ENCODE data around the gene ADRM1.

Gene ADRM1

DNA sequence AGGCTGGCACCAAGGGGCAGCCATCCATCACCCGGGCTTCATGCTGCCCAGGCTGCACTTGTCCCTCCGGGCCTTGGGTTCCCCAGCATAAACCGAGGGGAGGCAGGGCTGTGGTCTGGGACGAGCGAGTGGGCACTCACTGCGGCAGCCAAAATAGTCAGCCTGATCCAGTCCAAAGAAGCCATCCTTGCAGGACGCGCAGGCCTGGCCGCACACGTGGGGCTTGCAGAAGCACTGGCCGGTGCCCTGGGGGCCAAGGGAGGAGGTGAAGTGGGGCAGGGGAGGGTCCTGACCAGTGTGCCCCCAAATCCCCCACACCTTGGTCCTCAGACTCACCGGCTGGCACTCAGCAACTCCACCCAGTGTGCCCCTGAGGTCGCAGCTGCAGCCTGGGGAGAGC lies 32.1 kb downstream of the ADRM1 start:
- in situ Hi-C loops (cut with HindIII; ENCODE audit: low sequenced_read_pairs) = no loop called here

DNA sequence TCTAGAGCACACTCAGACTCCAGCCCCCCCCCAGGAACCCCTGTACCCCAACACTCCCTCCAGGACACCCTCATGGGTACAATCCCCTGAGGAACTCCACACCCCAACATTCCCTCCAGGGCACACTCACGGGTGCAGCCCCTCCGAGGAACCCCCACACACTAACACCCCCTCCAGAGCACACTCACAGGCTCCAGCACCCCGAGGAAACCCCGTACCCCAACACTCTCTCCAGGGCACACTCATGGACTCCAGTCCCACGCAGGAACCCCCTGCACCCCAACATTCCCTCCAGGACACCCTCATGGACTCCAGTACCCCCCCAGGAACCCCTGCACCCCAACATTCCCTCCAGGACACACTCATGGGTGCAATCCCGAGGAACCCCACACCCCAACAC lies 32.7 kb downstream of the ADRM1 start:
- in situ Hi-C loops (cut with HindIII; ENCODE audit: low sequenced_read_pairs) = no loop called here

DNA sequence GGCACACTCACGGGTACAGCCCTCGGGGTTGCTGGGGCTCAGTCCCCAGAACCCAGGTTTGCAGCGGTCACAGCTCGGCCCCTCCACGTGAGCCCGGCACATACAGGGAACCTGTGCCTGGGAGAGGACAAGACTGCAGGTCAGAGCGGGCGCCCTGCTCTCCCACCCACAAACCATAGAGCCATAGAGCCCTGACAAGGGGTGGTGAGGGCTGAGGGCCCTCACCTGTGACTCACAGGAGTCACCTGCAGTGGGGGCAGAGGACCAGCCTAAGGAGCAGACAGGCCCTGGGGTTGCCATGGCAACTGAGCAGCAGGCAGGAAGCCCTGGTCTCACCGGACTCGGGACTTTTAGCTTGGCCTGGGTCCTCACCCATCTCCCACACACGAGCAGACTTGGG lies 33.5 kb downstream of the ADRM1 start:
- in situ Hi-C loops (cut with HindIII; ENCODE audit: low sequenced_read_pairs) = no loop called here

DNA sequence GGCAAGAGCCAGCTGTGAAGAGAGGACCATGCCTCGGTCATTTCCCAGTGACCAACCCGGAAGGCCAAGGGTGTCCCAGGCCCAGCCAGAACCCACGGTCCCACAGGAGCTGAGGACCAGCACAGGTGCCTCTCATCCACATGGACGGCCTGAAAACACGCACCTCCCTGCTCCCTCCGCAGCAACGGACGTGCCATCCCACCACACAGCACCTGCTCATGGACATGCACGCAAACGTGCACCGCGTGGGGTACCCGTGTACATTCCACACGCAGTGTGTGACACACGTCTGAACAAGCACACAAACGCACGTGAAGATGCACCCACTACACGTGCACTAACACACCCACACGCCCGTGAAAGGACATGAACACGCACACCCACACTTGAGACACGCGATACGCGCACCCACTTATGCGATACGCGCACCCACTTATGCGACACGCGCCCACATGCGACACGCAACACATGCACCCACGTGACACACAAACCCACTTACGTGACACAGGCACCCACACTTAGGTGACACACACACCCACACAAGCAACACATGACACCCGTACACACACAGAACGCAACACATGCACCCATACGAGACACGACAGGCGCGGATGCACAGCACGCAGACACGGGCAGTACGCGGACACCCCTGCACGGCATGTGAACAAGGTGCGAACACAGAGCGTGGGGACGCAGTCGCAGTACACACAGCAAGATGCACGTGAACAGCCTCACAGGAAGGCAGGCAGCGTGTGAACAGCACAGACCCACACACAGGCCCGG lies 34.2 kb downstream of the ADRM1 start:
- in situ Hi-C loops (cut with HindIII; ENCODE audit: low sequenced_read_pairs) = no loop called here

DNA sequence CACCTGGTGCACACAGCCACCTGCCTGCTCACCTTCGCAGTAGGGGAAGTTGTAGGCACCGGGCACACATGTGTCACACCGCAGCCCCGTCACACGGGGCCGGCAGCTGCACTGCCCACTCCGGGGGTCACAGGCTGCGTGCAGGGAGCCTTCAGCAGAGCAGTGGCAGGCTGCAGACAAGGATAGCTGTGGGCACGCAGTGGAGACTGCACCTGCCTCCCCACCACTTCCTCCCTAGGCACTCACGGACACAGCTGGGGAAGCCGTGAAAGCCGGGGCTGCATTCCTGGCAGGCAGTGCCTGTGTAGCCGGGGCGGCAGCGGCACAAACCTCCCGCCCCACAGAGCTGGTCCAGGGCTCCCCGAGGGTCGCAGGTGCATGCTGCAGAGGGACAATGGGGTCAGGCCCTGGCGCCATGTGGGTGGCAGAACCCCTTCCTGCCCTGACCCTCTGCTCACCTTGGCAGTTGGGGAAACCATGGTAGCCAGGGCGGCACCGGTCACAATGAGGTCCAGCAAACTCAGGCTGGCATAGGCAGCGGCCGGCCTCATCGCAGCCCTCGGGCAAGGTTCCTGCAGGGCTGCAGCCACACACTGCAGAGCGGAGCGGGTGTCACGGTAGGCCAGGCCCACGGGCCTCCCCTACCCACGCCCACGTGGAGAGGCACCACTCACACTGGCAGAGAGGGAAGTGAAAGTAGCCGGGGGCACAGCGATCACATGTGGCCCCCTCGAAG lies 34.9 kb downstream of the ADRM1 start:
- in situ Hi-C loops (cut with HindIII; ENCODE audit: low sequenced_read_pairs) = no loop called here

DNA sequence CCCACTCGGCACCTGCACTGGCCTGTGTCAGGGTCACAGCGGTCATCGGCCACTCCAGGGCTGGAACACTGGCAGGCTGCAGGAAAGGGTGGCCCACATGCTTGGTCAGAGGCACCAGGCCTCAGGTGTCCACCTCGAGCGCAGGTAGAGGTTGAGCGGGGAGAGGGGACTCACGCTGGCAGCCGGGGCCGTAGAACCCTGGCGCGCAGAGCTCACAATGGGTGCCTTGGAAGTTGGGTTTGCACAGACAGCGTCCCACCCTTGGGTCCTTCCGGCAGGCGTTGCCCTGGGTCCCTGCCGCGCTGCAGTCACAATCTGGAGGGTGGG lies 35.5 kb downstream of the ADRM1 start:
- in situ Hi-C loops (cut with HindIII; ENCODE audit: low sequenced_read_pairs) = no loop called here

DNA sequence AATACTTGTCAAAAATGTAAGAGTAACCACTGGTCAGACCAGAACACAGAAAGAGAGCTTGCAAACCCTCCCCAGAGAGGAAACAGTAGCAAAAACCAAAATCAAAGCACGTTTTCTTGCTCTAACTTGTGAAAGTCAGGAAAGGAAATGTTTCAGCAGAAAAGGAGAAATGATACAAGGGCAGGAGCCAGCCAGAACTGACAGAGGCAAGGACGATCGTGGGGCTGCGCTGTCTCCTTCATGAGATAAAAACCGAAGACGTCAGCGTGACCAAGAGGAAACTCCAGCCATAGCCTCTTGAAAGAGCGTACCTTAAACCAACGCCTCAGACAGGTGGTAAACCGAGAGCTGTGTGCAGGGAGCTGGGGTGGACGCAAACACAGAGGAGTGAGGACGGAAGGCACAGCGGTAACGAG lies 36.9 kb downstream of the ADRM1 start:
- in situ Hi-C loops (cut with HindIII; ENCODE audit: low sequenced_read_pairs) = no loop called here

DNA sequence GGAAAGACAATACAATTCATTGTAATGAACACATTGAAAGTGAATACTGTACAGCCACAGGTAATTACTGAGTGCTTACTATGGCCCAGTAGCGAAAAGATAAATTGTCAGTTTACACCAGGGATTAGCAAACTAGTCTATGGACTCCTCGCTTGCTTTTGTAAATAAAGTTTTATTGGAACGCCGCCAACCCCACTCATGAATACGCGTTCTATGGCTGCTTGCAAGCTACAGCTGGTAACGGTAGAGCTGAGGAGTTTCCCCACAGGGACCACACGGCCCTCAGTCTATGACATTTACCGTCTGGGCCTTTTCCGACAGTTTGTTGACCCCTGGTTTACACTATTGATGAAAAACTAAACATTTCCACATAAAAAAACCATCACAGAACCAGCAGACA lies 40.1 kb downstream of the ADRM1 start:
- in situ Hi-C loops (cut with HindIII; ENCODE audit: low sequenced_read_pairs) = no loop called here

DNA sequence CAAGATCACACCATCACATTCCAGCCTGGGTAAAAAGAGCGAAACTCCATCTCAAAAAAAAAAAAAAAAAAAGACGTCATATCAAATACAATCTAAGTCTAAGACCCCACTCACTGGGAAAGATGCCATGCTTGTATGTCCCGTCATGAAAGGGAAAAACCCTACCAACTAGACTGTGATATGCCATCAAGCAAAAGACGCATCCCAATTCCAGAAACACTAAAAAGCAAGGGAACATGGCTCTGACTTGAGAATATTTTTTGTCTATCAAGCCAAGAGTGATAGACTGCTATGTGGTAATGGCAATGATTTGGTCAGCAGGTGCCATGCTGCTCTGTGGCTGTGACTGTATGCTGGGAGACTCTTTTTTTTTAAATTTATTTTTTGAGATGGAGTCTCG lies 41.3 kb downstream of the ADRM1 start:
- in situ Hi-C loops (cut with HindIII; ENCODE audit: low sequenced_read_pairs) = no loop called here

DNA sequence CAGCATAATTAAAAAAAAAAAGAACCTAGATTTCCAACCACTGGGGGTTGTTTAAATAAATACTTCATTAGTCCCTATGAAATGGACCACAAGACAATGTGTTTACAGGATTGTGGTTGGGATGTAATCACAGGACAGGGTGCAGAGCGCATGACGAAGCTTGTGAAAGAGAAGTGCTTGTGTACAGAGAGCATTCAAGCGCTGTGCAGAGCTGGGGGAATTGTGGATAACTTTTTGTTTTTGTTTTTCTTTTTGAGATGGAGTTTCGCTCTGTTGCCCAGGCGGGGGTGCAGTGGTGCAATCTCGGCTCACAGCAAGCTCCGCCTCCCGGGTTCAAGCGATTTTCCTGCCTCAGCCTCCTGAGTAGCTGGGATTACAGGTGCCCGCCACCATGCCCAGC lies 42.0 kb downstream of the ADRM1 start:
- in situ Hi-C loops (cut with HindIII; ENCODE audit: low sequenced_read_pairs) = no loop called here

DNA sequence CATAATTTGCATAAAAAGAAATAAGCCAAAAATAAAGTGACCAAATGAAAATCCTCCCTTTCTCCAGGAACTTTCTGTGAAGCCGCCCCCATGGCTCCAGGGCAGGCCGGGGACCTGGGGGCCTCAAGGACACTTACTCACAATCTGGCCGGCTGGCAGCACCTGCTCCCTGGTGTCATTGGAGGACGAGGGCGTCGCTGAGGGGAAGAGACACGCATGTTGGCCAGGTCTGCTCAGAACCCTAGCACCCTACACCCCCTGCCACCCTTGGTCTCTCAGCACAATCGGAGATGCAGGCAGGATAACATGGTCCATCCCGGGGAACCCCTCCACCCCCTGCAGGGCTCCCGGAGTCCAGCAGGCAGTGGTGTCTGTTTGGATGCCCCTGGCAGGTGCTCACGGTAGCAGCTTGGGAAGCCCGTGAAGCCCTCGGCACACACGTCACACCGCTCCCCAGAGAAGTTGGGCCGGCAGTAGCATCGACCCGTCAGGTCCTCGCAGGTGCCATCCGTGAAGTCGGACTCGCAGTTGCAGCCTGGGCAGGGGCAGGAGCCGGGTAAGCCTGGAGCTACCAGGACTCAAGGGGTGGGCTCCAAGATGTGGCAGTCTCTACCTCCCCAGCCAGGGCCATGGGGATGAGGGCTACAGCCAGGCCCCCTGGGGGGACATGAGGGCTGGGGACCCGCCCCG lies 43.0 kb downstream of the ADRM1 start:
- in situ Hi-C loops (cut with HindIII; ENCODE audit: low sequenced_read_pairs) = no loop called here

DNA sequence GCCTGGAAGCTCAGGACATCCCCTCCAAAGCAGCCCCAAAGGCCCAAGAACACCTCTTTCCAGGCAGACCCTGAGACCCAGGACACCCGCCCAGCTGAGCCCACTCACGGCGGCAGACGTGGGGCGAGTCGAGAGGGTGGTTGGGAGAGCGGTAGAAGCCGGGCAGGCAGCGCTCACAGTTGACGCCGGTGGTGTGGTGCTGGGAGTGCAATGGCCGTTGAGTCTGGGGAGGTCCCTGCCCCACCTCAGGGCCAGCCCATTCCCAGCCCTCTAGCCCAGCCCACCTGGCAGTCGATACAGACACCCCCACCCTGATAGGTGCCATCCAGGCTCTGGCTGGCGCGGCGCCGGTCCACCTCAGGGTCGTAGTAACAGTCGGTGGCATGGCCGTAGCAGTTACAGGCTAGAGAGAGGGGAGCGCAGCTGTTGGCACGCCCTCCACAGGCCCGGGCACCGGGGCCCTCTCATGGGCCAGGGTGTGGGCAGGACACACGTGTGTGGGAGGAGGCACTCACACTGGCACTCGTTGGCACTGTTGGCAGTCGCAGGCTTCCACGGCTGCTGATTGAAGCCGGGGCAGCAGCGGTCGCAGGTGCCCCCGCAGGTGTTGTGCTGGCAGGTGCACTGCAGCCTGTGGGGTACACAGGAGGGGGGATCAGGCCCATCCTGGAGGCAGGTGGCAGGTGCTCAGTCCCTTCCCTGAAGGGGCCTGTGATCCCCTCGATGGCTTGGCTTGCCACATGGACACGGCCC lies 43.8 kb downstream of the ADRM1 start:
- in situ Hi-C loops (cut with HindIII; ENCODE audit: low sequenced_read_pairs) = no loop called here

DNA sequence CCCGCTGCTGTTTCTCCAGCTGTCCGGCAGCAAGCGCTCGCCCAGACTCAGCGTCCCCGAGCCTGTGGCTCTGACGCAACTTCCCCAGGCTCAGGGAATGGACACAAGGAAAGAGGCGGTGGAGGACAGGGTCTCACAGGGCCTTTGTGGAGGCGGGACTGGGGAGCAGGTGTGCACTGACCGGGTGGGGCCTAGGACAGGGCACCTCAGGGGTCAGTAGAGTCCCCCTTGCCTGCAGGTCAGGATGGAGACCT lies 44.3 kb downstream of the ADRM1 start:
- in situ Hi-C loops (cut with HindIII; ENCODE audit: low sequenced_read_pairs) = no loop called here

DNA sequence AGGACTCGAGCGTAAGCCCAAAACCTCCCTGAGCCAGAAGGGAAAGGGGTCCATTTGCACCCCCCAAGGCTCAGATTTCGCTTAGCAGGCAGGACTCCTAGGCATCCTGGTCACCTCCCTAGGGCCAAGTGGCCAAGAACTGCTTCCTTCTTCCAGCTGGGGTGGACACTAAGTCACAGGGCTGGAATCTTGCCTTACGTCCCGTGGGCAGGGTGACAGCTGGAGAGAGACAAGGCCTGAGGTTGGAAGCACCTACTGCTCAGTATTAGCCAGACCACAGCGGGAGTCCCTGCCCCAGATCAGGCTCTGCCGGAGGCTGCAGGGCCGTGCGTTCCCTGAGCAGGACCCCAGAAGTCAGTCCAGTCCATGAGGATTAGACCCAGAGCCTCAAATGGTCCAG lies 44.6 kb downstream of the ADRM1 start:
- in situ Hi-C loops (cut with HindIII; ENCODE audit: low sequenced_read_pairs) = no loop called here

DNA sequence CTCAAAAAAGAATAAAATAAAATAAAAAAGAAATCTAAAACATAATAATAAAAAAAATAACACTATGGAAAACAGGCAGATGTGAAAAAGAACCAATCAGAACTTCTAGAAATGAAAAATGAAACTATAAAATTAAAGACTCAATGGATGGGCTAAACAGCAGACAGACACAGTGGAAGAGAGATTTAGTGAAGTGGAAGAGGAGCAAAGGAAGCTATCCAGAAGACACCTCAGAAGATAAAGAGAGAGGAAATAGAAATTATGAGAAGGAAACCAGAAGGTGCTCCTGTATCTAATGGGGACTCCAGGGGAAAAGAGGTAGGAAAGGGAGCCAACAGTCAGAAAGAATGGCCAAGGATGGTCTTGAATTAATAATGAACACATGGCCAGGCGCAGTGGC lies 45.8 kb downstream of the ADRM1 start:
- in situ Hi-C loops (cut with HindIII; ENCODE audit: low sequenced_read_pairs) = no loop called here

DNA sequence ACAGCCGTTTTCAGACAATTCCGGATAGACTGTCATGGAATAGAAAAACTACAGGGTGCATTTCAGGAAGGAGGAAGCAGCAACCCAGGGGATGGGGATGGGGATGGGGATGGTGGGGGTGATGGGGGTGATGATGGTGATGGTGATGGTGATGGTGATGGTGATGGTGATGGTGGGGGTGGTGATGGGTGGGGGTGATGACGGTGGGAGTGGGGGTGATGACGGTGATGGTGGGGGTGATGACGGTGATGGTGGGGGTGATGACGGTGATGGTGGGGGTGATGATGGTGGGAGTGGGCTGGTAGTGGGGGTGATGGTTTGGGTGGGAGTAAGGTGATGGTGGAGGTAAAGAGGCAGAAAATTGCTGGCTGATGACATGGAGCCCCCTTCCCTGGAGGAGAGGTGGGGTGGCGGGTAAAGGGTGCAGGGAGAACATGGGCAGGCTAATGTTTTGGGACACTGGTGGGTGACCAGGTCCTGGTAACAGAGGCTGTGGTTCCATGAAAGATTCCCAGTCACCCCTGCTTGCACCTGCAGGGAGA lies 46.8 kb downstream of the ADRM1 start:
- in situ Hi-C loops (cut with HindIII; ENCODE audit: low sequenced_read_pairs) = no loop called here

DNA sequence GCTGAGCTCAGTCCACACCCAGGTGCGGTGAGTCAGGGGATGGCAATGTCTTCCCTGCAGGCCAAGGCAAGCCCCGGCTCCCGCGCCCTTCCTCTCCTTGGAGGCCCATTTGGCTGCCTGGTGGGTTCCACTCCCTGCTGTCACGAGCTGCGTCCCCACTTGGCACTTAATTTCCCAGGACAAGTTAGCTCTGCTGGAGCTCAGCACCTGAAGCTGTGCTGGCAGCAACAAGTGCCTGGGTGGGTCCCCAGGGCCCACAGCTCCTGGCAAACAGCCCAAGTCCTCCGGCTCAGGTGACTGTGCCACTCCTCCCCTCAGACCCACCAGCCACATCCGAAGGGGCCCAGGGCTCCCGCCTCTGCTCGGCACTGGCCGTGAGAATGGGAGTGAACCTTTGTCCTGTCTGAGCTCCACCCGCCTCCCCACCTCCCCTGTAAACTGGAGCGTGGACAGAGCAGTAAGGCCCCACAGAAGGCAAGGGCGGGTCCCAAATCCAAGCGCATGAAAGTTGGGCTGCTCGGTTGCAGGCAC lies 47.4 kb downstream of the ADRM1 start:
- in situ Hi-C loops (cut with HindIII; ENCODE audit: low sequenced_read_pairs) = no loop called here

DNA sequence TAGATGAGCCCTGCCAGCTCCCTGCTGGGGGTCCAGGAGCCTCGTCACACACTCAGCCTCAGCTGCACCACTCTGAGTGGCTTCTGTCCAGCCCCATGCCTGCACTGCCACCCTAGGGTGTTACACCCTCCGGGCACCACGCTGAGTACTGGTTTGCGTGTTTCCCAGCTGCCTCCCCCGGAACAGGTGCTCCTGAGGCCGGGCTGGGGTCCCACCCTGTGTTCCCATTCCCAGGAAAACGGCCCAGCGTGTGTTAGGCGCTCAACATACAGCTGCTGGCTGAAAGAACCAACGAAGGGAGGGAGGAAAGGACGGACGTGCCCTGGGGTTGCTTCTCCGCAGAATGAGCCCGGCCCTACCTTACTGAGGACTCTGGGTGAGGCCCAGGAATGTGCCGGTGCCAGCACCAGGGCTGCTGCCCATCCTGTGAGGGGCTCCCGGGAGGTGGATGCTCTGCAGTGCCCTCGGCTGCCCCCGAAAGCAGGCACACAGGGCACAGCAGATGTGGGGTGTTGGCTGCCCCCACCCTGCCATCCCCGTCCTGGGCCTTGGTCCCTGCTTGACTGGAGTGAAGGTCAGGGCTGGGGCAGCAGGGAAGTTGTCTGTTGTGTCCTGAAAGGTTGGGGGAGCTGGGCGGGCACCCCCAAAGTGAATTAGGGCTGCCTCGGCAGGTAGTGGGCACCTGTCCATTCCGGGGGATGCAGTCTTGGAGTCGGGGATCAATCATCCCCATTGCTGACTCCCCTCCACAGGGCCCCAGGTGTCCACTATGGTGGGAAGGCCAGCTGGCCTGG lies 48.0 kb downstream of the ADRM1 start:
- in situ Hi-C loops (cut with HindIII; ENCODE audit: low sequenced_read_pairs) = no loop called here

DNA sequence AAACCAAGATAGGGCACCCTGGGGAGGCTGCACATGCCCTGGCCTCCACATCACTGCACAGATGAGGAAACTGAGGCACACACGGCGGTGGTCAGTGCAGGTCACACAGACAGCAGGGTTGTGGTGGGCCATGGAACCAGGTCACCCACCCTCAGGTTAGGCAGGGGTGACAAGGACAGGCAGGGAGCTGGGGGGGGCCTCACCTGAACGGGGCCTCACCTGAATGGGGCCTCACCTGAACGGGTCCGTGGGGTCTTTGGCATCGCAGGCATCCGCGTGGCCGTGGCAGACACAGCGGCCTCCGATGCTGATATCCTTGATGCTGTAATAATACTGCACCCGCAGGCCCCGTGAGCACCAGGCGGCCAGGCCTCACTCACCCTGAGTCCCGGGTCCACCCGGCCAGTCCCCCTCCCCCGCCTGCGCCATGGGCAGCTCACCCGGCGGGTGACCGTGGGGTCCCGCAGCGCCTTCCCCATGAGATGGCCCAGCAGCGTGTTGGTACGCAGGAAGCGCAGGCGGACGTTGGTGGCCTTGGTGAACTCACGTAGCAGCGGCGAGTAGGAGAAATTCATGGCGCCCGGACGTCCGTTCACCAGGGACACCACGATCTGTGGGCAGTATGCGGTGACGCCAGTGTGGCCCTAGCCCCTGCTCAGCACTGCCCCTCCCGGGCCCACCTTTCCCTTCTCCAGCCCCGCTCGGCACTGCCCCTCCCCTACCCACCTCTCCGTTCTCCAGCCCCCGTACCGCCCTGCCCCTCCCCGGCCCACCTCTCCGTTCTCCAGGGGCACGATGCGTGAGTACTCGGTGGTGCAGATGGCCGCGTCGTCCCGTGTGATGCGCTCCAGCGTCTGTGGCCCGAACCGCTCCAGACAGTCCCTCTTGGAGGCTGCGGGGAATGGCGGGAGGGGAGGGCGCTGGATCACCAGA lies 48.9 kb downstream of the ADRM1 start:
- in situ Hi-C loops (cut with HindIII; ENCODE audit: low sequenced_read_pairs) = no loop called here
